Stimulated activated naive B cell treated with anti-CD40 and anti-IgM and Interleukin-4, amounts not matched to agents 10 μg/mL and 1 μg/mL and 100 μg/mL, for 72 hours (primary cell): Measurements from ENCODE around the gene PITRM1.
"Not testable (repeated sequence)": the region's sequence is repeated elsewhere in the genome, so short reads cannot be mapped to it uniquely, and the experiment has no call there.

Experiments
- ATAC-seq, 2 donors: fragments of 150-1000 bp; cut with Tn5 transposase; replicated peaks; 2 replicates each; pipeline ENCODE4 v1.10.0; 2021; ENCODE audit warnings: moderate library complexity in 1 of 2
- DNase-seq: peaks from one replicate; pipeline ENCODE4 v3.0.0; 2021
- H3K27ac Mint-ChIP-seq: one replicate; pipeline ENCODE4 v1.8.0; 2022; ENCODE audit warnings: mild to moderate bottlenecking, mixed read lengths
- H3K27me3 Mint-ChIP-seq, 2 donors: one replicate each; pipeline ENCODE4 v1.8.0; 2022; ENCODE audit warnings: mixed read lengths in 2 of 2
- H3K36me3 Mint-ChIP-seq, 2 donors: one replicate each; pipeline ENCODE4 v1.8.0; 2022; ENCODE audit warnings: mixed read lengths in 2 of 2, mild to moderate bottlenecking in 1 of 2
- H3K4me1 Mint-ChIP-seq, 2 donors: one replicate each; pipeline ENCODE4 v1.8.0; 2022; ENCODE audit warnings: mixed read lengths in 2 of 2, mild to moderate bottlenecking in 1 of 2
- H3K4me3 Mint-ChIP-seq, 2 donors: one replicate each; pipeline ENCODE4 v1.8.0; 2022; ENCODE audit warnings: mild to moderate bottlenecking in 2 of 2, mixed read lengths in 2 of 2, moderate library complexity in 1 of 2
- H3K9me3 Mint-ChIP-seq, 2 donors: one replicate each; pipeline ENCODE4 v1.8.0; 2022; ENCODE audit warnings: mixed read lengths in 2 of 2, mild to moderate bottlenecking in 1 of 2

The PITRM1 gene

GRCh38 chr10:3108033-3108432 lies 64.5 kb downstream of the PITRM1 start:
- Mint-ChIP-seq H3K4me3 (no peak overlapping the region), H3K9me3 (no peaks in the 10 kb centered on the region), H3K27me3 (no peaks in the 10 kb centered on the region), H3K4me1 (peaks cover 14 to 18% of the 10 kb centered on the region in 2 donors), H3K27ac (no peak overlapping the region), H3K36me3 (peaks cover 69 to 74% of the 10 kb centered on the region in 2 donors)
- DNase-seq (no peak), ATAC-seq (no peak)

GRCh38 chr10:3107426-3107961 lies 65.1 kb downstream of the PITRM1 start:
- no peaks in the 10 kb centered on the region for H3K27me3 Mint-ChIP-seq
- DNase-seq (no peak), ATAC-seq (no peak)
- H3K27ac Mint-ChIP-seq, result no peak overlapping the region
- no peak overlapping the region for H3K4me3 Mint-ChIP-seq
- no peaks in the 10 kb centered on the region for H3K9me3 Mint-ChIP-seq
- H3K4me1 Mint-ChIP-seq, result peaks cover 14 to 18% of the 10 kb centered on the region in 2 donors
- peaks cover 72 to 75% of the 10 kb centered on the region in 2 donors for H3K36me3 Mint-ChIP-seq

GRCh38 chr10:3106928-3107425 lies 65.6 kb downstream of the PITRM1 start:
- Mint-ChIP-seq H3K27me3 (no peaks in the 10 kb centered on the region), H3K9me3 (no peaks in the 10 kb centered on the region), H3K27ac (no peak overlapping the region), H3K36me3 (peaks cover 72 to 76% of the 10 kb centered on the region in 2 donors), H3K4me3 (no peak overlapping the region), H3K4me1 (peaks cover 14 to 17% of the 10 kb centered on the region in 2 donors)
- no peak for ATAC-seq
- DNase-seq, result no peak

GRCh38 chr10:3106328-3106727 lies 66.3 kb downstream of the PITRM1 start:
- H3K9me3 Mint-ChIP-seq, H3K27me3 Mint-ChIP-seq, H3K4me3 Mint-ChIP-seq, H3K27ac Mint-ChIP-seq, DNase-seq: not testable (repeated sequence)
- Mint-ChIP-seq H3K36me3 (peaks cover 72 to 74% of the 10 kb centered on the region in 2 donors), H3K4me1 (peaks cover 10 to 11% of the 10 kb centered on the region in 2 donors)
- ATAC-seq, result peak; percentile 16 to 18

- no peak for DNase-seq
- H3K4me3 Mint-ChIP-seq, result no peak overlapping the region
- peak overlapping the region; percentile 49 for H3K27ac Mint-ChIP-seq
- H3K27me3 Mint-ChIP-seq, result no peaks in the 10 kb centered on the region
- peaks cover 6% of the 10 kb centered on the region in 2 donors for H3K4me1 Mint-ChIP-seq
- no peaks in the 10 kb centered on the region for H3K9me3 Mint-ChIP-seq
- peaks cover 74% of the 10 kb centered on the region in 2 donors for H3K36me3 Mint-ChIP-seq
- ATAC-seq, result no peak
These were observed 66.7 kb downstream of the PITRM1 start for GRCh38 chr10:3105905-3106304.

GRCh38 chr10:3105166-3105565 lies 67.4 kb downstream of the PITRM1 start:
- no peak for ATAC-seq
- no peaks in the 10 kb centered on the region for H3K4me1 Mint-ChIP-seq
- no peaks in the 10 kb centered on the region for H3K9me3 Mint-ChIP-seq
- H3K36me3 Mint-ChIP-seq, result peaks cover 73 to 74% of the 10 kb centered on the region in 2 donors
- no peak overlapping the region for H3K4me3 Mint-ChIP-seq
- no peaks in the 10 kb centered on the region for H3K27me3 Mint-ChIP-seq
- no peak overlapping the region for H3K27ac Mint-ChIP-seq
- no peak for DNase-seq

- DNase-seq, result no peak
- peaks cover 73 to 77% of the 10 kb centered on the region in 2 donors for H3K36me3 Mint-ChIP-seq
- no peak overlapping the region for H3K4me3 Mint-ChIP-seq
- ATAC-seq, result no peak
- no peaks in the 10 kb centered on the region for H3K9me3 Mint-ChIP-seq
- H3K27me3 Mint-ChIP-seq, result no peaks in the 10 kb centered on the region
- H3K4me1 Mint-ChIP-seq, result peaks cover 0 to 3% of the 10 kb centered on the region in 2 donors
- H3K27ac Mint-ChIP-seq, result no peak overlapping the region
These were observed 68.2 kb downstream of the PITRM1 start for GRCh38 chr10:3104251-3104918.

GRCh38 chr10:3103646-3104045 lies 68.9 kb downstream of the PITRM1 start:
- ATAC-seq (no peak), DNase-seq (no peak)
- Mint-ChIP-seq H3K4me1 (peaks cover 0 to 3% of the 10 kb centered on the region in 2 donors), H3K27ac (no peak overlapping the region), H3K27me3 (no peaks in the 10 kb centered on the region), H3K4me3 (no peak overlapping the region), H3K9me3 (no peaks in the 10 kb centered on the region), H3K36me3 (peaks cover 69 to 76% of the 10 kb centered on the region in 2 donors)

- Mint-ChIP-seq H3K4me1 (peaks cover 0 to 3% of the 10 kb centered on the region in 2 donors), H3K36me3 (peaks cover 64 to 73% of the 10 kb centered on the region in 2 donors), H3K27ac (no peak overlapping the region), H3K9me3 (no peaks in the 10 kb centered on the region), H3K4me3 (no peak overlapping the region), H3K27me3 (no peaks in the 10 kb centered on the region)
- DNase-seq (no peak), ATAC-seq (no peak)
These were observed 69.7 kb downstream of the PITRM1 start for GRCh38 chr10:3102720-3103427.

GRCh38 chr10:3100856-3101640 lies 71.5 kb downstream of the PITRM1 start:
- no peak for DNase-seq
- no peak overlapping the region for H3K27ac Mint-ChIP-seq
- no peak overlapping the region for H3K4me3 Mint-ChIP-seq
- ATAC-seq, result no peak
- no peaks in the 10 kb centered on the region for H3K27me3 Mint-ChIP-seq
- H3K36me3 Mint-ChIP-seq, result peaks cover 57 to 72% of the 10 kb centered on the region in 2 donors
- no peaks in the 10 kb centered on the region for H3K9me3 Mint-ChIP-seq
- H3K4me1 Mint-ChIP-seq, result peaks cover 5% of the 10 kb centered on the region in 2 donors

GRCh38 chr10:3100093-3100792 lies 72.3 kb downstream of the PITRM1 start:
- Mint-ChIP-seq H3K27me3 (no peaks in the 10 kb centered on the region), H3K4me3 (no peak overlapping the region), H3K36me3 (peaks cover 58 to 71% of the 10 kb centered on the region in 2 donors), H3K4me1 (peaks cover 10 to 13% of the 10 kb centered on the region in 2 donors), H3K27ac (no peak overlapping the region), H3K9me3 (no peaks in the 10 kb centered on the region)
- DNase-seq (no peak), ATAC-seq (no peak)

GRCh38 chr10:3099291-3100092 lies 73.1 kb downstream of the PITRM1 start:
- Mint-ChIP-seq H3K4me1 (peaks cover 10 to 20% of the 10 kb centered on the region in 2 donors), H3K27ac (no peak overlapping the region), H3K4me3 (no peak overlapping the region), H3K36me3 (peaks cover 57 to 71% of the 10 kb centered on the region in 2 donors), H3K9me3 (no peaks in the 10 kb centered on the region), H3K27me3 (no peaks in the 10 kb centered on the region)
- no peak for DNase-seq
- ATAC-seq, result no peak

- peaks cover 0 to 4% of the 10 kb centered on the region in 2 donors for H3K9me3 Mint-ChIP-seq
- ATAC-seq (no peak), DNase-seq (no peak)
- H3K27ac Mint-ChIP-seq, result no peak overlapping the region
- no peaks in the 10 kb centered on the region for H3K27me3 Mint-ChIP-seq
- H3K36me3 Mint-ChIP-seq, result peaks cover 57 to 72% of the 10 kb centered on the region in 2 donors
- H3K4me3 Mint-ChIP-seq, result no peak overlapping the region
- H3K4me1 Mint-ChIP-seq, result peaks cover 16 to 28% of the 10 kb centered on the region in 2 donors
These were observed 73.9 kb downstream of the PITRM1 start for GRCh38 chr10:3098689-3099088.
